Pancreas (tissue), 10 donors: Measurements from ENCODE around the gene ZSCAN1. TPM values are rescaled to one million over a fixed set of nuclear protein-coding genes. Genes with fewer than 3 reads are reported as not detected.

Experiments
- ATAC-seq, 4 donors: fragments of 200-7000 bp; cut with Tn5 transposase; one replicate each; pipeline versions ENCODE4 v1.8.0 to v1.9.1; 2020; ENCODE audit warnings: mild to moderate bottlenecking in 4 of 4, moderate library complexity in 4 of 4
- DNase-seq, 6 donors: peaks; one replicate each; pipeline ENCODE4 v3.0.0-alpha.2; 2020
- FAIRE-seq: peaks from 2 replicates; lab custom pipeline; 2012; peaks lifted over from hg19 to GRCh38; lab: Jason Lieb, UNC
- H3K27ac ChIP-seq, 4 donors: fragments of 200-600 bp; sonication (generic); 1 replicate in 3 of 4; 2 replicates in 1 of 4; pipeline versions ENCODE4 v1.5.0 to v1.8.0; 2020
- H3K27me3 ChIP-seq, 4 donors: fragments of 200-600 bp; one replicate each; pipeline ENCODE4 v1.8.0; 2021
- H3K36me3 ChIP-seq, 3 donors: fragments of 200-600 bp; sonication (generic) in 1 of 3; one replicate each; pipeline versions ENCODE4 v1.5.0 to v1.8.0; 2020 to 2021
- H3K4me1 ChIP-seq, 3 donors: fragments of 200-600 bp; one replicate each; pipeline ENCODE4 v1.8.0; 2021
- H3K4me3 ChIP-seq, 4 donors: fragments of 200-600 bp; sonication (generic) in 2 of 4; one replicate each; pipeline versions ENCODE4 v1.5.0 to v1.8.0; 2020 to 2021
- H3K9me3 ChIP-seq, 4 donors: fragments of 200-600 bp; one replicate each; pipeline ENCODE4 v1.8.0; 2021
- WGBS, 2 donors: extraction: QIAGEN DNeasy Blood & Tissue Kit; methylation state at CpG; one replicate each; pipeline ENCODE4 v1.1.7; 2013; 5-methylcytosine and 5-hydroxymethylcytosine counted together
- intact Hi-C, 3 donors: fragments of 100-400 bp; cut with DNase I; formaldehyde crosslinking; loops; one replicate each; pipeline versions ENCODE4 v1.11.1 to v1.14.2; 2022
- polyA plus RNA-seq, 2 donors: library from polyadenylated mRNA; stranded (reverse); fragments of 200-250 nt; gene quantifications; one replicate each; pipeline ENCODE4 v1.2.3, GENCODE V29; 2013
- total RNA-seq, 6 donors: library from RNA; stranded (reverse); fragmentation: NEBNext Ultra II Directional in 4 of 6; extraction: Animal tissue kit (Norgen Biotek cat#: 25700) in 4 of 6; gene quantifications; one replicate each; pipeline versions ENCODE4 v1.2.1 to v1.2.4, GENCODE V29; 2021 to 2023
- TF ChIP-seq, protein P1 (sequence below), 4 donors: fragments of 200-600 bp; sonication (generic) in 3 of 4; IDR thresholded peaks; one replicate each; pipeline versions ENCODE4 v1.5.0 to v1.8.0; 2021; ENCODE audit warnings: antibody characterized with exemption in 4 of 4
- donor health status: healthy with polysubstance abuse.
- donor health status: DM: no; HTN: no; CAD: no; lungs with moderate emphysema.
- donor health status: DM: no; HTN: no; CAD: no.
- donor health status: control.
- donor health status: control.
- donor health status: Bipolar disorder and iron deficiency.
- donor health status: DM: yes; HTN: yes; CAD: no.
- donor health status: DM: no; HTN: no; CAD: no.
- donor health status: DM: no; HTN: no; CAD: no.
- donor health status: DM: yes; HTN: yes; CAD: no.

The ZSCAN1 gene
- total and polyA plus RNA-seq, 8 donors, result 0.25 to 7.1 (median 0.34) TPM; not detected in 1

DNA sequence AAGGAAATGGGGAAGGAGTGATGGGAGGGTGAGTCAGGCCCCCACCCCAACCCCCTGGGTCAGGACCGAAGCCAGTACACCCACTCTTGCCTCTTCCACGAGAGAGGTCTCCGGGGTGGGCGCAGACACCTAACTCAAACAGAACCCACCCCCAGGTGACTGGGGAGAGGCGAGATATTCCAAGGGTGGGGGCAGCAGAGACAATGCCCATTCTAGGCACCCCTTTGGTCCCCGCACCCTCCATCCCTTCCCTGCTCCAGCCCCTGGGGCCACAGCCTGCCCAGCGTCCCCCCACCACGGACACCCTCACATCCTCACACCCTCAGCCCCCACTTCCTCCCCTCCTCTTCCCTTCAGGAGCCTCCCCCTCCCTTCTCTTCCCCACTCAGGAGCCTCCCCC lies 63.5 kb downstream of the ZSCAN1 start:
- no peaks in the 10 kb centered on the region for H3K9me3 ChIP-seq
- 28 to 31% methylated on average over 5 to 8 of the region's 8 CpGs for WGBS, 2 donors
- ATAC-seq (no peak), DNase-seq (peak in 1 of 6 donors; percentile 20), FAIRE-seq (no peak)
- H3K36me3 ChIP-seq, result no peaks in the 10 kb centered on the region
- H3K27me3 ChIP-seq, result no peaks in the 10 kb centered on the region
- H3K27ac ChIP-seq, result no peak overlapping the region
- peak overlapping the region in 2 of 4 donors; percentile 92 to 94 for H3K4me3 ChIP-seq
- intact Hi-C loops, result no loop called here
- no peaks in the 10 kb centered on the region for H3K4me1 ChIP-seq
- TF ChIP-seq, protein P1, sequence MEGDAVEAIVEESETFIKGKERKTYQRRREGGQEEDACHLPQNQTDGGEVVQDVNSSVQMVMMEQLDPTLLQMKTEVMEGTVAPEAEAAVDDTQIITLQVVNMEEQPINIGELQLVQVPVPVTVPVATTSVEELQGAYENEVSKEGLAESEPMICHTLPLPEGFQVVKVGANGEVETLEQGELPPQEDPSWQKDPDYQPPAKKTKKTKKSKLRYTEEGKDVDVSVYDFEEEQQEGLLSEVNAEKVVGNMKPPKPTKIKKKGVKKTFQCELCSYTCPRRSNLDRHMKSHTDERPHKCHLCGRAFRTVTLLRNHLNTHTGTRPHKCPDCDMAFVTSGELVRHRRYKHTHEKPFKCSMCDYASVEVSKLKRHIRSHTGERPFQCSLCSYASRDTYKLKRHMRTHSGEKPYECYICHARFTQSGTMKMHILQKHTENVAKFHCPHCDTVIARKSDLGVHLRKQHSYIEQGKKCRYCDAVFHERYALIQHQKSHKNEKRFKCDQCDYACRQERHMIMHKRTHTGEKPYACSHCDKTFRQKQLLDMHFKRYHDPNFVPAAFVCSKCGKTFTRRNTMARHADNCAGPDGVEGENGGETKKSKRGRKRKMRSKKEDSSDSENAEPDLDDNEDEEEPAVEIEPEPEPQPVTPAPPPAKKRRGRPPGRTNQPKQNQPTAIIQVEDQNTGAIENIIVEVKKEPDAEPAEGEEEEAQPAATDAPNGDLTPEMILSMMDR (IDR thresholded peaks at IDR 0.05), result no peak

DNA sequence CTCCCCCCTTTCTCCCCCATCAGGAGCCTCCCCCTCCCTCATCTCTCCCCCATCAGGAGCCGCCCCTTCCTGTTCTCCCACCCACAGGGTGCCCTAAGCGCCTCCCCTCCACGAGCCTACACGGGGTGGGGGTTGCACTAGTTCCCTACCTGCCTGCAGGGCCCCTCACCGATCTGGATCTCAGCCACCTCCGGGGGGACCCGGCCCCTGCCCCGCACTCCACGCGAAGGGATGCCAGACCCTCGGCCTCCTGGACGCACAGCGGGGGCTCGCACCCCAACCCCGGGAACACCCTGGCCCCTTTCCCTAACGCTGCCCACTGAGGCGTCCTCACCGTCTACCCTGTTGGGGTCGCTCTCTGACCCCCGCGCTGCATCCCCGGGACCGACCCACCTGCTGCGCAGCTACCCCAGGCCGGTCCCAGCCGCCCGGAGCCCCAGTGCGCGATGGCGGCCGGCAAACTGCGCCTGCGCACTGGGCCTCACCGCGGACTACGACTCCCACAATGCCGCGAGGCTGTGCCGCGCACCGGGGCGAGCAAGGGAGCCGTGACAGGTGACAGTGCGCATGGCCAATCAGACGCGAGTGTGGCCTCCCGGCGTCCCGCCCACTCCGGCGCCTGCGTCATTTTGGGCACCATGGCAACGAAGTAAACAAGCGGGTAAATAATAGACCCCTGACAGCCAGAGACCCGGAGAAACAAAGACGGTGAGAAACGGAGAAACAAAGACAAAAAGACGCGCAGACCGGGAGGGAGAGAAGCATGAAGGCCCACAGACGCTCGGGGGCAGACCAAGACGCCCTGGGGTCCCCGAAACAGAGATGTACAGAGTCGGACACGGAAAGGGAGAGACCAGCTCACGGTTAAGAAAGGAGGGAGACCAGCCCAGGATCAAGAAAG lies 64.2 kb downstream of the ZSCAN1 start, which contains the start of gene ZSCAN18:
Gene ZSCAN18, minus strand, starts transcription at position 451 of the 901 bp plus-strand sequence. CDS start 7,964 bp downstream, outside the sequence.
- H3K27me3 ChIP-seq, result no peaks in the 10 kb centered on the region
- DNase-seq (peak; percentile 96 to 100 (median 98)), FAIRE-seq (peak; percentile 78), ATAC-seq (peak; percentile 100)
- WGBS, 2 donors, result 1% methylated on average over 66 to 67 of the region's 67 CpGs
- H3K27ac ChIP-seq, result peak within 1 kb of the TSS; percentile 92 to 97 (median 92)
- H3K4me1 ChIP-seq, result no peaks in the 10 kb centered on the region
- intact Hi-C loops, result no loop called here
- H3K9me3 ChIP-seq, result no peaks in the 10 kb centered on the region
- H3K4me3 ChIP-seq, result peak within 1 kb of the TSS; percentile 71 to 95 (median 93)
- TF ChIP-seq, protein P1 (IDR thresholded peaks at IDR 0.05), result no peak
- H3K36me3 ChIP-seq, result no peaks in the 10 kb centered on the region

DNA sequence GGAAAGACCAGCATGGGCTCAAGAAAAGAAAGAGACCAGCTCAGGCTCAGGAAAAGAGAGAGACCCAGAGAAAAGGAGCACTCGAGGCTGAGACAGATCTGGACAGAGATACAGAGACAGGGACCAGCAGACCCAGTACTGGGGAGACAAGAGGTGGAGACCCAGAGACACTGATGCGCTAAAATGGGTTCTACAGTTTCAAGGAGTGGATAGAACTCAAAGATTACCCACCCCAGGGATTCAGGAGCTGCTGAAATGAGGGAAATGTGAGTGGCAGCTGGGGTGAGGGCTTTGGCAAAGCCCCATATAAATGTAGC lies 64.8 kb downstream of the ZSCAN1 start:
- ATAC-seq, result peak in 2 of 4 donors; percentile 24 to 34
- Histone ChIP-seq H3K27ac (peak overlapping the region; percentile 92 to 97 (median 92)), H3K9me3 (no peaks in the 10 kb centered on the region), H3K4me1 (no peaks in the 10 kb centered on the region), H3K4me3 (peak overlapping the region; percentile 71 to 95 (median 93)), H3K36me3 (no peaks in the 10 kb centered on the region), H3K27me3 (no peaks in the 10 kb centered on the region)
- no peak for DNase-seq
- TF ChIP-seq, protein P1 (IDR thresholded peaks at IDR 0.05), result no peak
- intact Hi-C loops, result no loop called here
- no peak for FAIRE-seq
- 6 to 15% methylated on average over 2 of the region's 2 CpGs for WGBS, 2 donors

Other genes starting within 250 kb of the ZSCAN1 start
- gene ZNF552, start 219.1 kb upstream of the ZSCAN1 start, total RNA-seq, result 1 to 10 TPM; 3.4 to 5.8 (median 4.1) TPM
- 1 to 10 TPM; 3.4 to 4.7 TPM for gene ZNF552, start 219.1 kb upstream of the ZSCAN1 start, polyA plus RNA-seq
- 10 to 100 TPM in 1 of 6 donors, 1 to 10 TPM in 5; 8.0 to 10.3 (median 9.0) TPM for gene ZNF587B, start 203.7 kb upstream of the ZSCAN1 start, total RNA-seq
- gene ZNF587B, start 203.7 kb upstream of the ZSCAN1 start, polyA plus RNA-seq, result 1 to 10 TPM; 4.4 to 8.4 TPM
- gene ZNF587, start 184.2 kb upstream of the ZSCAN1 start, total RNA-seq, result 10 to 100 TPM; 12.2 to 29.5 (median 16.1) TPM
- 10 to 100 TPM in 1 of 2 donors, 1 to 10 TPM in 1; 9.3 to 28.2 TPM for gene ZNF587, start 184.2 kb upstream of the ZSCAN1 start, polyA plus RNA-seq
- gene ZNF814, start 145.0 kb upstream of the ZSCAN1 start, total RNA-seq, result 1 to 10 TPM; 3.7 to 7.7 (median 6.0) TPM
- 10 to 100 TPM in 1 of 2 donors, 1 to 10 TPM in 1; 9.8 to 10.8 TPM for gene ZNF814, start 145.0 kb upstream of the ZSCAN1 start, polyA plus RNA-seq
- 10 to 100 TPM in 1 of 6 donors, 1 to 10 TPM in 5; 4.8 to 15.3 (median 6.6) TPM for gene ZNF417, start 117.4 kb upstream of the ZSCAN1 start, total RNA-seq
- gene ZNF417, start 117.4 kb upstream of the ZSCAN1 start, polyA plus RNA-seq, result 1 to 10 TPM; 2.8 to 3.3 TPM
- gene ZNF418, start 98.6 kb upstream of the ZSCAN1 start, total RNA-seq, result 1 to 10 TPM; 2.6 to 6.3 (median 4.0) TPM
- 1 to 10 TPM; 4.6 to 8.4 TPM for gene ZNF418, start 98.6 kb upstream of the ZSCAN1 start, polyA plus RNA-seq
- 1 to 10 TPM; 1.9 to 2.6 (median 2.1) TPM for gene ZNF256, start 86.3 kb upstream of the ZSCAN1 start, total RNA-seq
- gene ZNF256, start 86.3 kb upstream of the ZSCAN1 start, polyA plus RNA-seq, result 1 to 10 TPM in 1 of 2 donors, under 1 TPM in 1; 0.95 to 2.5 TPM
- gene C19orf18, start 59.5 kb upstream of the ZSCAN1 start, total RNA-seq, result under 1 TPM in 5 of 6 donors, not detected in 1; 0.16 to 0.78 (median 0.42) TPM
- 1 to 10 TPM; 2.5 to 7.9 TPM for gene C19orf18, start 59.5 kb upstream of the ZSCAN1 start, polyA plus RNA-seq
- 1 to 10 TPM; 4.8 to 9.7 (median 6.3) TPM for gene ZNF606, start 31.2 kb upstream of the ZSCAN1 start, total RNA-seq
- gene ZNF606, start 31.2 kb upstream of the ZSCAN1 start, polyA plus RNA-seq, result 10 to 100 TPM; 10.9 to 12.2 TPM
- gene ZNF135, start 25.3 kb downstream of the ZSCAN1 start, total RNA-seq, result 1 to 10 TPM; 1.1 to 5.0 (median 2.0) TPM
- gene ZNF135, start 25.3 kb downstream of the ZSCAN1 start, polyA plus RNA-seq, result 10 to 100 TPM in 1 of 2 donors, 1 to 10 TPM in 1; 8.5 to 11.6 TPM
- gene ZSCAN18, start 64.2 kb downstream of the ZSCAN1 start, total RNA-seq, result 10 to 100 TPM; 17.3 to 37.4 (median 21.1) TPM
- gene ZSCAN18, start 64.2 kb downstream of the ZSCAN1 start, polyA plus RNA-seq, result 10 to 100 TPM; 39.1 to 93.0 TPM
- 1 to 10 TPM; 2.3 to 6.2 (median 3.4) TPM for gene ZNF329, start 116.8 kb downstream of the ZSCAN1 start, total RNA-seq
- 1 to 10 TPM; 2.2 to 4.1 TPM for gene ZNF329, start 116.8 kb downstream of the ZSCAN1 start, polyA plus RNA-seq
- gene ZNF274, start 149.0 kb downstream of the ZSCAN1 start, total RNA-seq, result 10 to 100 TPM in 2 of 6 donors, 1 to 10 TPM in 4; 6.4 to 13.0 (median 7.3) TPM
- 10 to 100 TPM in 1 of 2 donors, 1 to 10 TPM in 1; 8.3 to 15.1 TPM for gene ZNF274, start 149.0 kb downstream of the ZSCAN1 start, polyA plus RNA-seq
- gene ZNF544, start 194.9 kb downstream of the ZSCAN1 start, total RNA-seq, result 10 to 100 TPM in 2 of 6 donors, 1 to 10 TPM in 4; 6.5 to 15.8 (median 7.9) TPM
- 10 to 100 TPM; 11.2 to 13.1 TPM for gene ZNF544, start 194.9 kb downstream of the ZSCAN1 start, polyA plus RNA-seq
- 1 to 10 TPM; 1.6 to 3.6 (median 2.0) TPM for gene ZNF8, start 244.9 kb downstream of the ZSCAN1 start, total RNA-seq
- 1 to 10 TPM; 1.4 to 1.5 TPM for gene ZNF8, start 244.9 kb downstream of the ZSCAN1 start, polyA plus RNA-seq